Cerebellar cortex (tissue), 1 donor: ENCODE results near the gene TEDDM1.
A peak's percentile ranks its signal among the peaks of the same experiment; 100 is the strongest.
"Not testable (repeated sequence)": the region's sequence is repeated elsewhere in the genome, so short reads cannot be mapped to it uniquely, and the experiment has no call there.

Experiments used
- DNase-seq: peaks from one replicate; pipeline ENCODE4 v3.0.0-alpha.2; 2015; ENCODE audit warnings: low spot score

TEDDM1 gene

DNA sequence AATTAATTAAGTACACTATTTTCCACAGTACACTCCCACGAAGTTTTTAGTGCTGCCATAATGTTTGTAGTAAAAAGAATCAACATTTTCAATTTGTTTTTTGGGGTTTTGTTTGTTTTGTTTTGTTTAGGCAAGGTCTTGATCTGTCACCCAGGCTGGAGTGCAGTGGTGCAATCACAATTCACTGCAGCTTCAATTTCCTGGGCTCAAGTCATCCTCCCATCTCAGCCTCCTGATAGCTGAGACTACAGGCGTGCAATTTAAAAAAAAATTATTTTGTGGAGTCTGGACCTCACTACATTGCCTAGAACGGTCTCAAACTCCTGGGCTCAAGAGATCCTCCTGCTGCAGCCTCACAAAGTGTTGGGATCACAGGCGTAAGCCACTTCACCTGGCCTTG lies 20.3 kb downstream of the TEDDM1 start:
- DNase-seq: no peak

DNA sequence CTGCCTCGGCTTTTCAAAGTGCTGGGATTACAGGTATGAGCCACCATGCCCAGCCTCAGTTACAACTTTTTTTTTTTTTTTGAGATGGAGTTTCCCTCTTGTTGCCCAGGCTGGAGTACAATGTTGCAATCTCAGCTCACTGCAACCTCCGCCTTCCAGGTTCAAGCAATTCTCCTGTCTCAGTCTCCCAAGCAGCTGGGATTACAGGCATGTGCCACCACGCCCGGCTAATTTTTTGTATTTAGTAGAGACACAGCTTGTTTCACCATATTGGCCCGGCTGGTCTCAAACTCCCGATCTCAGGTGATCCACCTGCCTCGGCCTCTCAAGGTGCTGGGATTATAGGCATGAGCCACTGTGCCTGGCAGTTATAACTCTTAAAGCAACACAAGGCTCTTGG lies 20.7 kb downstream of the TEDDM1 start:
- not testable (repeated sequence) for DNase-seq

DNA sequence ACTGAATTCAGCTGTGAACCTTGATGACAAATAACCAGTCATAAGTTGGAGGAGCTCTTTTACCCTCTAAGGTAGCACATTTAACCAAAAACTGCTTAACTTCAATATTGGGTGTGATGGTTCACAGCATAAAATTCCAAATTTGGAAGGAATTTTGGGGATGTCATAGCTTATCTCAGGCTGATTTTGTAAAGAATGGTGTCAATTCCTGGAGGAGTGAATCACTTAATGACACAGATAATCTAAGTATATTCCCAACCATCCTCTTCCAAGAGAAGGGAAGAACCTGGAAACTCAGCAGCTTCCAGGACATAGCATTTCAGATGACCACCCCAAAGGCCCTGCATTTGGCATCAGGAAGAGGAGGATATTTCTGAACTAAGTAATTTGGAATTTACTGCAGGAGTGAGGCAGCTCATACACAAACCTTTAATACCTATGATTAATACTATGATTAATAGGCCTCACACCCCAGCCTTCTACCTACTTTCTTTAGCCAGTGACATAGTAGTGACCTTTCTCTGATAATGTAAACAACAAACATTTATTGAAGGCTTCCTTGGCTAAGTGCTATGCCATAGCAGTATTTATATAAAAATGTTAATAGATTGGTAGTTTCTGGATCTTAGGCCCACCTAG lies 23.4 kb downstream of the TEDDM1 start:
- no peak for DNase-seq

DNA sequence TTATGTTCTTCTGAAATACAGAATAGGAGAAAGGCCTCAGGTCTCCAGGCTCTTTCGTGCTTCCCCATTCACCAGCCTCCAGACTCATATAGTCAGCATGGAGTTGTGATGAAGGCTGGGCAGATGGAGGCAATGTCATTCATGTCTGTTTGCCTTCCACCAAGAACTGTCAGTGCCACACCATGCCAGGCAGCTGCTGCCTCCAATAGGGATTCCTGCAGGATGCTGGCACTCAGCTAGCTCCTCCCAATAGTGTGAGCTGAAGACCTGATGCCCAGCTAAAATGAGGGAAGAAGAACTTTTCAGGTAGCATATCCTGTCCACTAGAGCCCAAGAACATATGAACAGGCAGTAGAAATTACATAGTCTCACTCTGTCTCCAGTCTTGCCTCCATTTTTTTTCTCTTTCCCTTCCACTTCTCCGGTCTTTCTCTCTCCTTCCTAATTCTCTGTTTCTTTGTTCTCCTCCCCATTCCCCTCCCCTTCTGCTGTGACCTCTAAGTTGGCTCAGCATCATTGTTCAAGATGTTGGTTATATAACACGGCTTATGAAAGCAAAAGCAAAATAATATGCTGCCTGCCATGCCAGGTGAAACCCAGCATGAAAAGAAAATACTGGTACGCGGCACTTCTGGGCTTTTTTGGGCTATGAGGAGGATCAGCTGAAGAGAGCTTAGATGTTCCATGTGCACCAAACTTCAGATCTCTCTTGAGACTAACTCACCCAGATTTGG lies 26.2 kb downstream of the TEDDM1 start:
- DNase-seq: peak; percentile 63

DNA sequence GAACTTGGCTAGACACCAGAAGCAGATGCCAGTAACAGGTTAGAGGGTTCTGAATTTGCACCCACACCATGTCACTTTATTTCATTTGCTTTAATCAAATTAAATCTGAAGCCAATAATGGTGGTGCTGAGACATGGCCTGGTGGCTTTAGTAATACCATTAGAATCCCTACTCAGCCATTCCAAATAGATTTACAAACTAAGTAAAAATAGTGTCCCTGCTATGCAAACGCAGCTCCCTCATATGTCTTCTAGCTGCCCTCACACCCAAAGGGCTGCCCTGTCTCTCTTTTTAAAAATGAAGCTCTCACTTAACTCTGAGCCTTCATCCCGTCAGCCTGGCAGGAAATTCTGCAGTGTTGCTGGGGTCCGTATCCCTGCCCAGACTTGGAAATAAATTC lies 29.9 kb downstream of the TEDDM1 start:
- DNase-seq: no peak

DNA sequence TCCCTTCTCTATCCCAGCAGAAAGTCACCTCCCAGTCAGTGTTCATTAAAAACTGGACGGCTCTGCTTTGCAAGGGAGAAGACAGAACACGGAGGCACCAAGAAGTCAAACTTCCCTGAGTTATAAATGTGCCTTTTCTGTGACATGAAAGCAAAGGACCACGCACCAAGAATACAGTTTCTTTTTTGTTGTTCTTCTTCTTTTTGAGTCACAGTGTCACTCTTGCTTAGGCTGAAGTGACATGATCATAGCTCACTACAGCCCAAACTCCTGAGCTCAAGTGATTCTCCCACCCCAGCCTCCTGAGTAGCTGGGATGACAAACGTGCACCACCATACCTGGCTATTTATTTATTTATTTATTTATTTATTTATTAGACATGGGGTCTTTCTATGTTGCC lies 31.6 kb downstream of the TEDDM1 start:
- DNase-seq: no peak

DNA sequence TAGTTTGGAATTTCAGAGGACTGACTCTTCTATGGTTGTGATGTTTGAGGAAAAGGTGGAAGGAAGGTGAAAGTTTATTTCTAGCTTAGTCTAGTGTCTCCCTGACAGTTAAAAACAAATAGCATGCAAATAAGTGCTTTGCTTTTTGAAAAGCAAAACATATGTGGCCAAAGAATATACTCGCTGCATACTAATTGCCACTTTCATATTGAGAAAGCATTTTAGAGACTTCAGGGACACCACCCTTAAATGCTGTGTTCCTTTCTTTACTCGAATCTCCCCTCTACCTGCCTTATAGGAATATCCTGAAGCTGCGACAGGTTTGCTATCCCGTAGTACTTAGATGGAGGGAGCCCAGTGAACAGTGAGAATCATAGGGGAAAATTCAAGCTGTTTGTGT lies 32.1 kb downstream of the TEDDM1 start:
- DNase-seq: no peak

DNA sequence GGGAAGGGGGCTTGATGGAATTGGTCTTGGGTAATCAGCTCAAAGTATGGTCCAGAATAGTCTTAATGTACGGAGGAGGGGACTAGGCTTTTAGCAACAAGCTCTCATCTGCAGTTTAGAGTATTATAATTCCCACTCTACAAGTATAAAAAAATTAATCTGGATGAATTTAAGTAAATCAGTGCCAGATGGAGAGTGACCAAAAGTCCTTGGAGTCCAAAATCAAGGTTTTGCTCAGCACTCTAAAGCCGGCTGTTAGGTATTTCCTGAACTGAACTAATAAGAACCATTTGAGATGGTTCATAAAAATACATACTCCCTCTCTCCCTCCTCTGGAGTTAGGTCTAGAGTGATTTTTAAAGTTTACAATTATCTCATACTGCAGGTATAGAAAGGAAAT lies 32.5 kb downstream of the TEDDM1 start:
- DNase-seq: peak; percentile 57

DNA sequence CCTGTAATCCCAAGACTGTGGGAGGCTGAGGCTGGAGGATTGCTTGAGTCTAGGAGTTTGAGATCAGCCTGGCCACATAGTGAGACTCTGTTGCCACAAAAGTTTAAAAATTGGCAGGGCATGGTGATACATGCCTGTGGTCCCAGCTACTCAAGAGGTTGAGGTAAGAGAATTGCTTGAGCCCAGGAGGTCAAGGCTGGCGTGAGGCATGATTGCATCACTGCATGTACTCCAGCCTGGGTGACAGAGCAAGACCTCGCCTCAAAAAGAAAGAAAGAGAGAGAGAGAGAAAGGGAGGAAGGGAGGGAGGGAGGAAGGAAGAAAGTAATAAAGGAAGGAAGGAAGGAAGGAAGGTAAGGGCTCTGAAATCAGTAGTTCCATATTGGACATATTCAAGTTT lies 33.9 kb downstream of the TEDDM1 start:
- no peak for DNase-seq

DNA sequence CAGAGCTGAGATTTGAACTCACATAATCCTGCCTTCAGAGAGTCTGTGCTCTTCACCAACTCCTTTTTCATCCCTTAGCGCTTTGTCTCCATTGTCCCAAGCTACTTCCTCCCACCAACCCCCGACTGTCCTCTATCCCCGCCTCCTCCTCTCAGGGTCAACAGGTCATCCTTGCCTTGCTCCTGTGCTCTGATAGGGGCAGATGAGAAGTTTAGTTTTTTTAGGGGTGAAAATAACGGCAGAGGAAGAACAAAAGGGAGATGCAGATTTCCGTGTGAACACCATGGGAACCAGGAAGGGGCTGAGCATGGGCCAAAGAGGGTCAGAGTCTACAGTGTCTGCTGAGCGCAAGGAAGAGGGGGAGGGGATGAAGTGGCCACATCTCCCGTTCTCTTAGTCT lies 40.8 kb downstream of the TEDDM1 start:
- no peak for DNase-seq

DNA sequence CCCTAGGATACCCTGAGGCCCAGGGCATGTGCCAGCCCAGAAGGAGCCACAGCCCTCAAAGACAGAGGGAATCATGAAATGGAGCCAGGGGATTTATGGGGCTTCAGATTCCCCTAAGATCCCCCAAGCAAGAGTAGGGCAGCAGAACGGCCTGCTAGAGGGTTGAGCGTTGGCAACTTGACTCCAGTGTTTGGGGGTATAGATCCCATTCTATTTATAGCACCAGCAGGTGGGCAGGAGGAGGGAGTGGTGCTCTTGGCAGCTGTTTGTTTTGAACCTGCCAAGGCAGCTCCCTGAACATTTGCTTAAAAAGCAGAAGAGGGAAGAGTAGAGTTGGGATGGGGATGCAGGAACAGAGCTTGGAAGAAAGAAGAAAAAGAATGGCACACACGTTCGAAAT lies 42.6 kb downstream of the TEDDM1 start:
- peak; percentile 40 for DNase-seq

DNA sequence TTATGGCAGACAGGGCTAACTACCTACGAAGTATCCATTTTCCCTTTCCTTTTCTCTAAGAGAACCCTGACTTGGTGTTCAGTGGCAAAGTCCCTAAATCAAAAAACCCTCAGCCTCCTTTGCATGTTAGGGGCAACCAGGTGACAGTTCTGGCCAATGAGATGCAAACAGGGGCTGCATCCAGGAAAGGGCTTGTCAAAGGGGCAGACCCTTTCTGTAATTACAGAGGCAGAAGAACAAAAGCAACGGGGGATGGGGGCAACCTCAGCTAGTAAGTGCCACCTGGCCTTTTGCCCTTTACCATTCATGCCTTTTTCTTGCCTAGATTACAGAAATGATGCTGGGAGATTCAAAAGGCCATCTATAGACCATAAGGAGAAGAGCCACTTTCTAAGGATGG lies 43.3 kb downstream of the TEDDM1 start:
- DNase-seq: no peak

DNA sequence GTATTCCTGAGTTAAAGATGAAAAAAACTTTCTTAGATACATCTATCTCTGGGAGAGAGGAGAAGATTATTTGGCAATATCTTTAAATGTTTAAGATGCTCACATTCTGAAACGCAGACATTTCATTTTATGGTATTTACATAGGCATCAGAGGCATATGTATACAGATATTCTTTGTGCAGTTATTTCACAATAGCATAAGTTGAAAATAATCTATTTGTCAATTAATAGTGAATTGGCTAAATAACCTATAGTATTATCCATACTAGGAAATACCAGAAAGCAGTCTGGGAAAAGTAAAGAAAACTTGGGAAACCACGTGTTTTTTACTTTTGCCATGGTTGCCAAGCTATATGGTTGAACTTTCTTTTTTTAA lies 44.8 kb downstream of the TEDDM1 start:
- DNase-seq: no peak

DNA sequence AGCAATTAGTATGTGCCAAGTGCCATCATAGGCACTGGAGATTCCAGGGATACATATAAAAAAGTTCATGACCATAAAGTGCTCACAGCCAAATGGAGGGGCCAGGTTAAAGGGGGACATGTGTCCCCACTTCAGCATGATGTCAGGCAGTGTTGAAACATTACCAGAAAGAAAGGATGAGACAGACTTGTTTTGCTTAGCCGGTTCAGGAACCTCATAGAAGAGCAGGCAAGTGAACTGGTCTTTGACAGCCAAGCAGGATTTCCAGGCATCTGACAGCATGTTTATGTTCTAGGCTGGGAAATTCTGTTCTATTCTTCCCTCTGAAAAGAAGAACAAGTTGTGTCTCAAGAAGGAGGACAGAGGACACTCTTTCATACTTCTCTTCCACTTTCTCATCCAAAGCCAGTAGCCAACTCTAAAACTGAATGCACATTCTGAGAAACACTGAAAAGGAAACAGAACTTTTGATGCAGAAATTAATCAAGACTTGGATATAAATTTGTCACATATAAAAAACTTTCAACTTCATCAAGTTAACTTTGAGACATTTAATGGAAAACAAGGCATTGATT lies 48.6 kb downstream of the TEDDM1 start:
- DNase-seq: no peak

DNA sequence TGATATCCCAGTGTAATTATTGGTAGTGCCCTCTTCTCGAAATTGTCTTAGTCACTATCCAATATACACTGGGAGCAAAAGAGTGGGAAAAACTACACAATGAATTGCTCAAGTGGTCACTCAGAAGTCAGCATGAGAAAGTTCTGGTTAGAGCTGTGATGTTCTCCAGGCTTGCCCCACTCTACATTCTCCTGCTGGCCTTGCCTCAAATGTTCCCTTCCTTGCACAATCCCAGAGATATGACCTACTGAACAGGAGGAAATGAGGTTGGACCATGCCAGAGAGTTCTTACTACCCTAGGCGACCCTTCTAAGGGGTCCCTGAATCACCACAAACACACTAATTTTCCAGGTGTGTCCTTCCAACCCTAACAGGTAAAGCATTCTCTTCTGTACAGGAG lies 49.6 kb downstream of the TEDDM1 start:
- DNase-seq: no peak

DNA sequence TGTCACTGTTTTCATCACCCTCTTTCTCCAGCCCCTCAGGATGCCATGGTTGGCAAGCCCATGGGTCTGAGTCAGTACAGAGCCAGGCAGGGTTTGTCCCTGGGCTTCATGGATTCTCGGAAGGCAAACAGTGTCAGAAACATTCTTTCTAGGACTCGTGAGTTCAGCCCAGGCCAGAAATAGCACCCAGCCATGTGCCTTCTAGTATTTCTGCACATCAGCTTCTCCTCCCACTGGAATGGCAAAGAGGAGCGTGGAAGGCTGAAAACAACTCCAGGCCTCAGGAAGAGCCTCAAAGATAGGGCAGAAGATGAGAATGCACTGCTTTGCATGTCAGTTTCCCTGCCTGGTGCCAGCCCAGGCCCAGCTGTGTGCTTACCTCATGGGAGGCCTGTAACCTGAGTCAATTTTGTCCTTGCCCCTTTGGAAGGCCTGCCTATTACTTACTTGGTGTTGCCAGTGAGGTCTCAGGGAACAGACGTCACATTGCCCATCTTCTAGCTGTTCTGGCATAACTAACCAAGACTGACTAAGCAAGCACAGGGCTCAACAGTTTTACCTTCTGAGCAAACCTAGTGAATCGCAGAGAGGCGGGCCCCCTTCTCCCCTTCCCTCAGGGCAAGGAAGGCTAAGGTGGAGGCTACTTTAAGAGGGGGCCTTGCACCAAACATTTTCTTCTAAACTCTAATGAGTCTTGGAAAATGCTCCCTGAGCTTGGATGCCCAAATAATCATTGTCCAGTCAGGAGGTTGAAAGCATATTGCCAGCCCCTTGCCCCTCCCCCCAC lies 51.3 kb downstream of the TEDDM1 start:
- no peak for DNase-seq
